Ectodermal cell (in vitro differentiated cells): ENCODE measurements around the gene TRMT2A.

ENCODE experiments used
- H3K27ac ChIP-seq: 2 replicates; pipeline ENCODE4 v1.7.0; 2013; ENCODE audit warnings: mild to moderate bottlenecking, low read depth, low read length; ENCODE audit not compliant: insufficient read depth, poor library complexity, severe bottlenecking
- H3K27me3 ChIP-seq: 2 replicates; pipeline ENCODE4 v1.7.0; 2013; ENCODE audit warnings: mild to moderate bottlenecking, low read length; ENCODE audit not compliant: insufficient read depth, control insufficient read depth, poor library complexity, severe bottlenecking
- H3K36me3 ChIP-seq: one replicate; pipeline ENCODE4 v1.7.0; 2013; ENCODE audit warnings: low read length; ENCODE audit not compliant: control insufficient read depth, insufficient read depth
- H3K4me1 ChIP-seq: one replicate; pipeline ENCODE4 v1.7.0; 2013; ENCODE audit warnings: low read length; ENCODE audit not compliant: control insufficient read depth, insufficient read depth
- H3K4me3 ChIP-seq: 2 replicates; pipeline ENCODE4 v1.7.0; 2013; ENCODE audit warnings: low read depth, low read length, control low read depth; ENCODE audit not compliant: insufficient read depth
- H3K9me3 ChIP-seq: 2 replicates; pipeline ENCODE4 v1.7.0; 2013; ENCODE audit warnings: mild to moderate bottlenecking, low read length, moderate library complexity; ENCODE audit not compliant: control insufficient read depth
- WGBS, 2 experiments: methylation state at CpG; one replicate each; pipeline ENCODE4 v1.1.7; 2013; ENCODE audit warnings: missing lambda C conversion rate in 2 of 2; 5-methylcytosine and 5-hydroxymethylcytosine counted together

TRMT2A gene

DNA sequence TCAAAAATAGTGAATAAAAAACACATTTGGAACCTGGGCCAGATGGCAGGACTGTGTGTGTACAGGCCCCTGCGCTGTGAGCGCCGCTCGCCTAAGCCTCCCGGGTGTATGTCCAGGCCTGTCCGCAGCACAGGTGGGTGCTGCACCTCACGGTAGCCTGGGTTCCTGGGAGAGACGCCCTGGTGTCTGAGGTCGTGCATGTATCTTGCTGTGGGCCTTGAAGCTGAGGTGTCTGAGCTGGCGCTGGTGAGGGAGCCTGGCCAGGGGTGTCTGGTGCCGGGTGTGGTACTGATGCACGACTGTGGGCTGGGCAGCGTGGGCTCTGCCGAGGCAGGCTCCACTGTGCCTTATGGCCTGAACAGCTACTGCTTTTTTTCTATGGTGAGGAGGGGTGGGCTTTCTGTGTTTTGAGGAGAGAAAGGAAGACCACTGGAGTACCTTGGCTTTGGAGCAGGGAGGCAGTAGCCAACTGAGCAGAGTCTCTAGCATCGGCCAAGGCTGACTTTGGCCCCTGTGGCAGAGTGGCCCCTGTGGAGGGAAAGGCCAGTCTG is 10.4 kb upstream of the TRMT2A start:
- no peaks in the 10 kb centered on the region for H3K9me3 ChIP-seq
- no peak overlapping the region for H3K4me3 ChIP-seq
- no peaks in the 10 kb centered on the region for H3K4me1 ChIP-seq
- 96 to 97% methylated on average over 15 of the region's 15 CpGs for WGBS, 2 experiments
- no peak overlapping the region for H3K27ac ChIP-seq
- peaks cover 33% of the 10 kb centered on the region for H3K36me3 ChIP-seq
- H3K27me3 ChIP-seq, result no peaks in the 10 kb centered on the region

DNA sequence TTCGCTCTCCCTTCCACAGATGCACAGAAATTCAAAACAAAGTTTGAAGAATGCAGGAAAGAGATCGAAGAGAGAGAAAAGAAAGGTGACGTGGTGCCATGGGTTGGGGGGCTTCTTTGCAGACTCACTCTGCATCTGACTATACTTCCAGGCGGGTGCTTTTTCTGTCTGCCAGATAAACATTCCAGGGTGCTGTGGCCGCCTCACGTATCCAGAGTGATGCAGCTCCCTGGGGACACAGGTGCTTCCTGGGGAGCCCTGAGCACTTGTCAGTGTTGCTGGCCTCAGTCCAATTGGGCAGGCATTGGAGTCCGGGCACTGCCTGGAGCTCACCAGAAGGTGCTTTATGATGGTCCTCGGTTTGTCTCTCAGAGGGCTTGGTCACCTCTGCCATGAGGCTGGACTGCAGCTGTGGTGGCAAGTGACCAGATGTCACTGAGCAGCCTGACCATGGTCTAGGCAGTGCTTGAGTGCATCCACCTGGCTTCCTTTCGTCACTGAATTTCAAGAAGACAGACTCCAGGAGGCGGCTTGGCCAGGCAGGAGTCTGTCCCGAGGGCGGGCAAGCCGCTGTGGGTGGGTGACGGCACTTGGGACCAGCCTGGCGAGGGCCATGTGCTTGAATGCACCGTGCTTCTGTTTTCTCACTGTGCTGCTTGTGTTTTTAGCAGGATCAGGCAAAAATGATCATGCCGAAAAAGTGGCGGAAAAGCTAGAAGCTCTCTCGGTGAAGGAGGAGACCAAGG is 9.4 kb upstream of the TRMT2A start:
- no peak overlapping the region for H3K27ac ChIP-seq
- H3K27me3 ChIP-seq, result no peaks in the 10 kb centered on the region
- no peak overlapping the region for H3K4me3 ChIP-seq
- no peaks in the 10 kb centered on the region for H3K4me1 ChIP-seq
- H3K9me3 ChIP-seq, result no peaks in the 10 kb centered on the region
- H3K36me3 ChIP-seq, result peaks cover 43% of the 10 kb centered on the region
- 95 to 96% methylated on average over 19 of the region's 19 CpGs for WGBS, 2 experiments

DNA sequence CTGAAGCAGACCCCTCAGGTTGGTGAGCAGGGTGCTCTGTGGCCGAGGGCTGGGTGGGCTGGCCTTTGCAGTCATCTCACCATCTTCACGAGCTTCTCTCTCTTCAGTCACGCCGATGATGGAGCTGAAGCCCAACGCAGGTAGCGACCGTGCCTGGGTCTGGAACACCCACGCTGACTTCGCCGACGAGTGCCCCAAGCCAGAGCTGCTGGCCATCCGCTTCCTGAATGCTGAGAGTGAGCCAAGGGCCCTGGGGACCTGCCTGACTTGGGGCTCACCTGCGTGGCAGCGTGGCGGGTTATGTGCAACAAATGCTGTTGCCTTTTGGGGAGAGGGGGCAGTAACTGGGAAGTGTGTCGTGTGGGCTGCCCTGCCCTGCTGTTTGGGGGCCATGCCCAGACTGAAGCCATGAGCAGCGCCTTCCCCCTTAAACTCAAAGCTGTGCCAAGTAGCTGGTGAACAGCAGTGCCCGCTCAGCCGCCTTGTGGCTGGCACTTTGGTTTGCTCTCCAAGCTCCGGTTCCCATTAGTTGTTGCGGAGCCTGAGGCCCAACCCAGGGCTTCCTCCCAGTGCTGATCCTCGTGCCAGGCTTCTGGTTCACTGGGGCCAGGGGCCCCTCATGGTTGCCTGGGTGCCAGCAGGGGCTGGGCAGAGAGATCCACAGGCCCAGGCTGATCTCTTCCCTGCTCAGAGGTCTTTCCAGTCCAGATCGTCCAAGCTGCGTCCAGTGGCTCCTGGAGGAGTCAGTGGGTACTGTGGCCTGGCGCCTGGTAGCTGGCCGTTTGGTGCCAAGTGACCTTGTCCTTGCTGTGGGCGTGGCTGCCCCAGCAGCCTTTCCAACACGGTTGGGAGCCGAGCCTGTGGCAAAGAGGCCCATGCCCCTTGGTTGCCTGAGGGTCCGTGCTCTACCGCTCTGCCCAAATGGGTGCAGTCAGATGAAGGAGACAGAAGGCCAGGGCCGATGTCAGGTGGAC is 8.5 kb upstream of the TRMT2A start:
- Histone ChIP-seq H3K27me3 (no peaks in the 10 kb centered on the region), H3K36me3 (peaks cover 52% of the 10 kb centered on the region), H3K27ac (no peak overlapping the region), H3K4me1 (no peaks in the 10 kb centered on the region), H3K9me3 (no peaks in the 10 kb centered on the region), H3K4me3 (no peak overlapping the region)
- 96 to 97% methylated on average over 32 of the region's 32 CpGs for WGBS, 2 experiments

DNA sequence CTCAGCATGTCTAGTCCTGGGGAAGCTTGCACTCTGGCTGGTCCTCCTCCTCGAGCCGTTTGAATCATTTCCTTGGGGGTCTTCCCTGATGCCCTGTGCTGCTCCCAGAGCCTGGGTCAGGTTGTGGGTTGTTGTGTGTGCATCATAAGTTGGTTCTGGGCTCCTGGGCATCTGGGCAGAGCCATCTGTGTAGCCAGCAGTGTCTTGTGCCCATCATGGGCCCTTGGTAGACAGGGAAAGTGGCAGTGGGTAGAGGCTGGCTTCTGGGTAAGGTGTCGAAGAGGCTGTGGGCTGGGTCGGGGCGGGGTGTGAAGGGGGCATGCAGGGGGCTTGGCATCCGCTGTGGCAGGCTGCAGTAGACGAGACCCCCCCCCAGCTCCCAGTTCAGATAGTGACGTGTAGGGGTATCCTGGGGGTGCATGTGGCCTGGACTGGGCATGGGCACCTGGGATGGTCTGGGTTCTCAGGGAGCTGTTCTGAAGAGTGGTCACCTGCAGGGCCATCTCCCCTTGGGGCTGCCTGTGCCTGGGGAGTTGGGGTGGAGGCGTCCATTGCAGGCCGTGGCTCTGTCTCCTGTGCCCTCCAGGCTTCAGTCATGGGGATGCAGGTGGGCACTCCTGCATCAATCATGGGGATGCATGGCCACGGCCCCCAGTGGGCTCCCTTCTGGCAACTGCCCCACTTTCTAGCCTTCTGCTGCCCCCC is 7.2 kb upstream of the TRMT2A start:
- Histone ChIP-seq H3K4me1 (peaks cover 5% of the 10 kb centered on the region), H3K27ac (no peak overlapping the region), H3K4me3 (no peak overlapping the region), H3K27me3 (no peaks in the 10 kb centered on the region), H3K9me3 (no peaks in the 10 kb centered on the region), H3K36me3 (peaks cover 63% of the 10 kb centered on the region)
- 95 to 97% methylated on average over 11 of the region's 11 CpGs for WGBS, 2 experiments

DNA sequence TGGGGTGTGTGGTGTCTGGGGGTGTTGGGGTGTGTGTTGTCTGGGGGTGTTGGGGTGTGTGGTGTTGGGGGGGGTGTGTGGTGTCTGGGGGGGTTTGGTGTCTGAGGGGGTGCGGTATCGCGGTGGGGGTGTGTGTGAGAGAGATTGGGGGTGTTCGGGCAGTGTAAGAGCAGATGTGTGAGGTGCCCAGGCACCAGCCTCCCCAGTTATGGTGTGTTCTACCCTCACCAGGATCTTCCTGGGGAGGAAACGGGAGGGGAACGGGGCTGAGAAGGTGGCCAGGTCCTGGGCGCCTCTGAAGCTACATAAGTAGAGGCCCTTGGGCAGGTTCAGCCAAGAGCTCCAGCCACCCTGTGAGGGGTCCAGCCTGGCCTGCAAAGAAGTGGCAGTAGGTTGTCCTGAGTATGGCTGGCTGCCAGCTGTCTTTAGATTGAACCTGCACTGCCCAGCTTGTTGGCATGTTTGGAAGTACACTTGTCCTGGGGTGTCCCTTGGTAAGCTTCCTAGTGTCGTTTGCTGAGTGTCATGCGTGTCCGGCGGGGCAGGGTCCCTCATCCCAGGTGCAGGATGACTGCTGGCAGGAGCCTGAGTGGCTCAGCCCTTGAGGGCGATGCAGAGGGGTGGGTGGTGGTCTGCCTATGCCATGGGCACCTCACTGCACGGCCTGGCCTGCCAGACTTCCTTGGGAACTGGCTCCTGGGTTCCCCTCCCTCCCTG is 6.5 kb upstream of the TRMT2A start:
- H3K4me3 ChIP-seq, result no peak overlapping the region
- WGBS, 2 experiments, result 97% methylated on average over 13 of the region's 13 CpGs
- peaks cover 65% of the 10 kb centered on the region for H3K36me3 ChIP-seq
- H3K9me3 ChIP-seq, result no peaks in the 10 kb centered on the region
- H3K27me3 ChIP-seq, result no peaks in the 10 kb centered on the region
- no peak overlapping the region for H3K27ac ChIP-seq
- H3K4me1 ChIP-seq, result peaks cover 12% of the 10 kb centered on the region

DNA sequence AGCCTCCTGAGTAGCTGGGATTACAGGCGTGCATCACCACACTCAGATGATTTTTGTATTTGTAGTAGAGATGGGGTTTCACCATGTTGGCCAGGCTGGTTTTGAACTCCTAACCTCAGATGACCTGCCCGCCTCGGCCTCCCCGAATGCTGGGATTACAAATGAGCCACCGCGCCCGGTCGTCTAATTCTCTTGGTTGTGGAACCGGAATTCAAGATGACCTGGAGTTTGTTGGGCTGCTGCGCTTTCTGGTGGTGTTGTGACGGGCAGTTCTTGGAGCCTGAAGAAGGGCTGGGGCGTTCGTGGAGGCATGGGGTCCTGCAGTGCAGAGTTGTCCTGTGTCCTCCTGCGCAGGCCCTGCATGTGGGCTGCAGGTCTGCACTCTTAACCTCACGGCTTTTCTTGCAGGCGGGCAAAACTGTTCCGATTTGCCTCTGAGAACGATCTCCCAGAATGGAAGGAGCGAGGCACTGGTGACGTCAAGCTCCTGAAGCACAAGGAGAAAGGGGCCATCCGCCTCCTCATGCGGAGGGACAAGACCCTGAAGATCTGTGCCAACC is 4.9 kb upstream of the TRMT2A start:
- Histone ChIP-seq H3K36me3 (peaks cover 62% of the 10 kb centered on the region), H3K4me3 (no peak overlapping the region), H3K27ac (no peak overlapping the region), H3K27me3 (no peaks in the 10 kb centered on the region), H3K9me3 (no peaks in the 10 kb centered on the region), H3K4me1 (peaks cover 12% of the 10 kb centered on the region)
- 95 to 96% methylated on average over 22 of the region's 22 CpGs for WGBS, 2 experiments

DNA sequence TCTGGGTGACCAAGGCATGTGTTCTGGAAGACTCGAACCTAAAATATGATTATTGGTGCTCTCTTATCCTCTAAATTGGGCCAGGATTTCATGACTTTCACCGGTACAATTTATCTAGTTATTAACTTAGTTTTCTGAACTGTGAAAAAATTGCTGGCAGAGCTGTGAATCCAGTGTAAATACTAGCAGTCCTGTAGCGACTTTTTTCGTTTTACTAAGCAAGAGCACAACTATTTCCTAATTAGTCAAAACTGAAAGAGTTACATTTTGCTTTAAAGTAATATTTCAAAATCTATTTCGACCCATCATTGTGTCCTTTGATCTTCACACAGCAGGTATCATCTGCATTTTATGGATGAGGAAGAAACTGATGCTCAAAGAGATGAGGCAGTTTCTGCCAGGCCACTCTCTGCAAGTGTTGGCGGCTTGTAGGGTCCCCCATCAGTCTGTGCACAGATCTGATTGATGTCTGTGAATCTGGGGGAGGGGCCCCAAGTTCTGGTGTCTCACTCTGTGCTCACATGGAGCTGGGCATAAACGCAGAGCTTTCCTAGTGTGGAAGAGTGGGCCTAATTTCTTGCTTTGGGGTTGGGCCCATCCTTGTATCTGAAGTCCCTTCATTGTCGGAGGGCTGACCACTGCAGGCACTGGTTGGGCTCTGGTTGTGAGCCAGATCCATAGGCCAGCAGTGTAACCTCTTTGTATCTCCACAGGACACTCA is 1.4 kb upstream of the TRMT2A start:
- no peaks in the 10 kb centered on the region for H3K27me3 ChIP-seq
- peaks cover 20% of the 10 kb centered on the region for H3K4me1 ChIP-seq
- H3K4me3 ChIP-seq, result peak overlapping the region; percentile 98
- H3K9me3 ChIP-seq, result no peaks in the 10 kb centered on the region
- no peak overlapping the region for H3K27ac ChIP-seq
- H3K36me3 ChIP-seq, result peaks cover 37% of the 10 kb centered on the region
- WGBS, 2 experiments, result 22 to 26% methylated on average over 8 of the region's 8 CpGs

DNA sequence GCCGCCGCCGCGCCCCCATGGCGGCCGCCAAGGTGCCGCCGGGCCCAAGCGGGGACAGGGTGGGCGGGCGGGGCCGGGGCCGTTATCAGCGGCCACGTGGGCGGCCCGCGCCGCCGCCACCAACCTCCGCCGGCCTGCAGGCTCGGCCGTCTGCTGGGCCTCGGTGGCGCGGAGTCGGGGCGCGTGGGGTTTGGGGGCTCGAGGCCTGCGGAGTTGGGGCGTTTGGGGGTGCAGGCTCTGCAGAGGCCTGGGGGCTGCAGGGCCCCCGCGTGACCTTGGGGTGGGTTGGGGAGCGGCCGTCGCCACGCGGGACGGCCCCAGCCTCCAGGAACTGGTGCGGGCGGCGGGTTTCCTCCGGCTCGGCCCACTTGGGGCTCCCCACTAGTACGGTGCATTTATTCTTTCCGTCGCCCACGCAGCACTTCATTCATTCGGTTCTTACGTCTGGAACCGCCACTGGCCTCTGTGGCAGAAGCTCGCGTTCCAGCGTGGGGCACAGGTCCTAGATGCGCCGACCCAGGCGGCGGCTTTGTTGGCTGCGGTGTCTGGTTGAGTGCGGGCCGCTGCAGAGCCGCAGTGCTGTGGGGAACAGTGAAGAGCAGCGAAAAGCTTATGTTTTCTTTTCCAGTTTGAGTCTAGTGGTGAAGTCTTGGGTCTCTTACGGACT is 740 bp upstream of the TRMT2A start:
- peaks cover 36% of the 10 kb centered on the region for H3K36me3 ChIP-seq
- H3K9me3 ChIP-seq, result no peaks in the 10 kb centered on the region
- peaks cover 20% of the 10 kb centered on the region for H3K4me1 ChIP-seq
- peak overlapping the region; percentile 60 for H3K27ac ChIP-seq
- H3K4me3 ChIP-seq, result peak overlapping the region; percentile 98
- H3K27me3 ChIP-seq, result no peaks in the 10 kb centered on the region
- 0% methylated on average over 66 of the region's 66 CpGs for WGBS, 2 experiments
